Kidney epithelial cell (primary cell): ENCODE results near the gene ARAP3. TPM values are rescaled to one million over a fixed set of nuclear protein-coding genes. Genes with fewer than 3 reads are reported as not detected.

Source experiments
- DNase-seq: peaks from one replicate; pipeline ENCODE4 v3.0.0-alpha.2; 2010; ENCODE audit warnings: low read depth
- H3K27me3 ChIP-seq: 2 replicates; pipeline ENCODE4 v1.6.0; 2011; ENCODE audit warnings: low read length; ENCODE audit not compliant: control insufficient read depth, insufficient read depth
- H3K36me3 ChIP-seq: 2 replicates; pipeline ENCODE4 v1.5.1; 2011; ENCODE audit warnings: low read length; ENCODE audit not compliant: control insufficient read depth, insufficient read depth
- H3K4me3 ChIP-seq: 2 replicates; pipeline ENCODE4 v1.5.1; 2011; ENCODE audit warnings: low read depth, mild to moderate bottlenecking, control low read depth, low read length
- CTCF ChIP-seq: IDR thresholded peaks from 2 replicates; pipeline ENCODE4 v1.5.1; 2011; ENCODE audit warnings: mild to moderate bottlenecking, moderate library complexity, low read length, control low read depth, inconsistent platforms; ENCODE audit not compliant: insufficient read depth, poor library complexity, severe bottlenecking
- total RNA-seq: library from RNA; depleted of rRNA; stranded (reverse); fragments of >200 nt; gene quantifications from 2 replicates; pipeline ENCODE4 v1.2.3, GENCODE V29; 2015

Gene ARAP3
- total RNA-seq, 1 donor from 2014 or later: 9.2 TPM

- no peaks in the 10 kb centered on the region for H3K36me3 ChIP-seq
Measured at GRCh38 chr5:141637123-141637766, 44.8 kb downstream of the ARAP3 start.

GRCh38 chr5:141636413-141637122 is 45.5 kb downstream of the ARAP3 start, which contains the start of the genes HDAC3 and RELL2:
TSS of gene HDAC3 (minus strand) at chr5:141636849. CDS start at chr5:141636790, 59 bp downstream.
TSS of gene RELL2 (plus strand) at chr5:141636997. CDS start at chr5:141638226, 1,229 bp downstream.
- peak; percentile 63 for DNase-seq
- TF ChIP-seq CTCF: no peak
- no peaks in the 10 kb centered on the region for H3K36me3 ChIP-seq

More at GRCh38 chr5:141637123-141637766, 44.8 kb downstream of the ARAP3 start:
- H3K27me3 ChIP-seq: no peaks in the 10 kb centered on the region
- H3K4me3 ChIP-seq: peak overlapping the region; percentile 57
- no peak for DNase-seq
- no peak for TF ChIP-seq CTCF

GRCh38 chr5:141636106-141636412 is 46.0 kb downstream of the ARAP3 start:
- no peak for TF ChIP-seq CTCF
- H3K4me3 ChIP-seq: peak overlapping the region; percentile 87
- no peaks in the 10 kb centered on the region for H3K36me3 ChIP-seq
- H3K27me3 ChIP-seq: no peaks in the 10 kb centered on the region
- no peak for DNase-seq

More at GRCh38 chr5:141636413-141637122, 45.5 kb downstream of the ARAP3 start, which contains the start of the genes HDAC3 and RELL2:
- Histone ChIP-seq H3K27me3 (no peaks in the 10 kb centered on the region), H3K4me3 (peak within 1 kb of the TSS; percentile 87)

GRCh38 chr5:141635646-141636045 is 46.4 kb downstream of the ARAP3 start:
- TF ChIP-seq CTCF: no peak
- H3K36me3 ChIP-seq: no peaks in the 10 kb centered on the region
- peak overlapping the region; percentile 87 for H3K4me3 ChIP-seq
- no peaks in the 10 kb centered on the region for H3K27me3 ChIP-seq
- no peak for DNase-seq

GRCh38 chr5:141634720-141635119 is 47.3 kb downstream of the ARAP3 start:
- DNase-seq: no peak
- no peak overlapping the region for H3K4me3 ChIP-seq
- no peaks in the 10 kb centered on the region for H3K36me3 ChIP-seq
- no peaks in the 10 kb centered on the region for H3K27me3 ChIP-seq
- no peak for TF ChIP-seq CTCF
